ENCODE measurements around the gene SGCE. TPM values are rescaled to one million over a fixed set of nuclear protein-coding genes. Genes with fewer than 3 reads are reported as not detected.

Gene SGCE
- total and polyA plus RNA-seq, 2 donors (not counting 1 experiment from before 2014, with no cell fraction given), result 8.9 to 13.0 TPM

- no peak overlapping the region for H3K27ac Mint-ChIP-seq
- H3K4me3 Mint-ChIP-seq, result no peak overlapping the region
- intact Hi-C loops (cut with micrococcal nuclease), result no loop called here
- Histone ChIP-seq H3K9ac (ENCODE audit: low read length) (no peak overlapping the region), H3K79me2 (ENCODE audit: control insufficient read depth, insufficient read depth, low read length) (no peaks in the 10 kb centered on the region), H3K27me3 (replicated peaks in 1 of 4; ENCODE audit: control extremely low read depth in 1 of 4, control insufficient read depth in 3 of 4, insufficient read depth in 4 of 4, low read length in 3 of 4) (no peaks in the 10 kb centered on the region), H3K4me3 (ENCODE audit: control extremely low read depth in 1 of 5, extremely low read depth in 1 of 5, insufficient read depth in 1 of 5, low read depth in 2 of 5, low read length in 4 of 5) (no peak overlapping the region), H3K4me2 (replicated peaks; ENCODE audit: low read depth, low read length, poor library complexity, severe bottlenecking) (no peak overlapping the region), H4K20me1 (ENCODE audit: control insufficient read depth, insufficient read depth, low read length, poor library complexity, severe bottlenecking) (no peaks in the 10 kb centered on the region), H3K36me3 (replicated peaks in 1 of 2; ENCODE audit: control extremely low read depth in 1 of 2, control insufficient read depth in 1 of 2, extremely low read depth in 1 of 2, insufficient read depth in 2 of 2, low read length in 1 of 2) (peaks cover 0 to 3% of the 10 kb centered on the region in 2 experiments), H3K4me1 (ENCODE audit: control insufficient read depth in 2 of 2, insufficient read depth in 2 of 2, low read length in 2 of 2) (peaks cover 4 to 7% of the 10 kb centered on the region in 2 donors), H3K27ac (ENCODE audit: low read length in 2 of 2) (no peak overlapping the region), H2AFZ (ENCODE audit: insufficient read depth, low read depth, low read length, poor library complexity, severe bottlenecking) (no peak overlapping the region), H3K9me3 (ENCODE audit: control extremely low read depth in 1 of 3, control insufficient read depth in 2 of 3, insufficient read depth in 1 of 3, low read length in 2 of 3) (no peaks in the 10 kb centered on the region)
- DNase-seq (no peak), ATAC-seq (ENCODE audit: low read depth) (no peak)
- TF ChIP-seq EZH2 (IDR thresholded peaks at IDR 0.05; ENCODE audit: borderline replicate concordance, insufficient read depth, low read depth, low read length, poor library complexity, severe bottlenecking) (no peak), CTCF (IDR thresholded peaks at IDR 0.05) (no peak)
- no peaks in the 10 kb centered on the region for H3K27me3 Mint-ChIP-seq
- CTCF ChIA-PET, result no interaction called here
- no peaks in the 10 kb centered on the region for H3K9me3 Mint-ChIP-seq (ENCODE audit: insufficient read depth)
- WGBS (ENCODE audit: insufficient coverage), result 75% methylated on average over 3 of the region's 3 CpGs
- H3K4me1 Mint-ChIP-seq, result peaks cover 6% of the 10 kb centered on the region
- POLR2A ChIA-PET, result no interaction called here
Observed at GRCh38 chr7:94562525-94562924, 93.4 kb downstream of the SGCE start.

GRCh38 chr7:94561841-94562514 lies 94.0 kb downstream of the SGCE start:
- H3K4me3 Mint-ChIP-seq, result no peak overlapping the region
- no peak for TF ChIP-seq CTCF (IDR thresholded peaks at IDR 0.05)
- TF ChIP-seq EZH2 (IDR thresholded peaks at IDR 0.05; ENCODE audit: borderline replicate concordance, insufficient read depth, low read depth, low read length, poor library complexity, severe bottlenecking), result no peak

More at GRCh38 chr7:94561841-94562514, 94.0 kb downstream of the SGCE start:
- no CpG with 5 or more reads among the region's 2 CpGs for WGBS (ENCODE audit: insufficient coverage)
- no peak overlapping the region for H3K27ac ChIP-seq (ENCODE audit: low read length in 2 of 2)
- intact Hi-C loops (cut with micrococcal nuclease), result no loop called here
- no peak overlapping the region for H3K4me3 ChIP-seq (ENCODE audit: control extremely low read depth in 1 of 5, extremely low read depth in 1 of 5, insufficient read depth in 1 of 5, low read depth in 2 of 5, low read length in 4 of 5)
- CTCF ChIA-PET, result no interaction called here
- no peak overlapping the region for H3K9ac ChIP-seq (ENCODE audit: low read length)
- POLR2A ChIA-PET, result no interaction called here
- no peak overlapping the region for H2AFZ ChIP-seq (ENCODE audit: insufficient read depth, low read depth, low read length, poor library complexity, severe bottlenecking)
- ATAC-seq (ENCODE audit: low read depth) (no peak), DNase-seq (no peak)
- H3K9me3 ChIP-seq (ENCODE audit: control extremely low read depth in 1 of 3, control insufficient read depth in 2 of 3, insufficient read depth in 1 of 3, low read length in 2 of 3), result no peaks in the 10 kb centered on the region
- peaks cover 8 to 13% of the 10 kb centered on the region in 2 donors for H3K4me1 ChIP-seq (ENCODE audit: control insufficient read depth in 2 of 2, insufficient read depth in 2 of 2, low read length in 2 of 2)
- Mint-ChIP-seq H3K9me3 (ENCODE audit: insufficient read depth) (no peaks in the 10 kb centered on the region), H3K27ac (peak overlapping the region; percentile 16), H3K27me3 (no peaks in the 10 kb centered on the region), H3K4me1 (peaks cover 12% of the 10 kb centered on the region)
- no peaks in the 10 kb centered on the region for H3K79me2 ChIP-seq (ENCODE audit: control insufficient read depth, insufficient read depth, low read length)
- H4K20me1 ChIP-seq (ENCODE audit: control insufficient read depth, insufficient read depth, low read length, poor library complexity, severe bottlenecking), result no peaks in the 10 kb centered on the region
- no peak overlapping the region for H3K4me2 ChIP-seq (replicated peaks; ENCODE audit: low read depth, low read length, poor library complexity, severe bottlenecking)
- H3K36me3 ChIP-seq (replicated peaks in 1 of 2; ENCODE audit: control extremely low read depth in 1 of 2, control insufficient read depth in 1 of 2, extremely low read depth in 1 of 2, insufficient read depth in 2 of 2, low read length in 1 of 2), result peaks cover 0 to 3% of the 10 kb centered on the region in 2 experiments
- no peaks in the 10 kb centered on the region for H3K27me3 ChIP-seq (replicated peaks in 1 of 4; ENCODE audit: control extremely low read depth in 1 of 4, control insufficient read depth in 3 of 4, insufficient read depth in 4 of 4, low read length in 3 of 4)
